H1 (cell line): ENCODE data around the gene CXCL14. TPM values are rescaled to one million over a fixed set of nuclear protein-coding genes. Genes with fewer than 3 reads are reported as not detected.

Experiments used
- CTCF ChIA-PET: fragments of 300-600 bp; sonication (Branson Sonifier 250); formaldehyde crosslinking; loops from one replicate; lab custom pipeline; 2021; ENCODE audit not compliant: partially characterized antibody; lab: Charles Lee
- POLR2A ChIA-PET: fragments of 300-600 bp; sonication (Branson Sonifier 250); formaldehyde crosslinking; loops from one replicate; lab custom pipeline; 2021; ENCODE audit warnings: inconsistent platforms; ENCODE audit not compliant: partially characterized antibody; lab: Charles Lee
- DNase-seq, 2 experiments: peaks; one replicate each; pipeline versions ENCODE4 v3.0.0 to v3.0.0-alpha.2; 2010 to 2022; ENCODE audit warnings: low spot score in 2 of 2, low read depth in 1 of 2, mixed read lengths in 1 of 2
- FAIRE-seq: peaks from 2 replicates; lab custom pipeline; 2011; peaks lifted over from hg19 to GRCh38; lab: Jason Lieb, UNC
- H2AFZ ChIP-seq: 2 replicates; pipeline ENCODE4 v1.8.1; 2012; ENCODE audit warnings: low read length, inconsistent platforms
- H2AK5ac ChIP-seq: 2 replicates; pipeline ENCODE4 v1.6.1; 2013; ENCODE audit warnings: low read depth, low read length
- H2BK120ac ChIP-seq: replicated peaks from 2 replicates; pipeline ENCODE3; 2013; ENCODE audit warnings: low read depth, low read length, inconsistent platforms
- H2BK12ac ChIP-seq: 2 replicates; pipeline ENCODE4 v1.6.1; 2013; ENCODE audit warnings: low read depth, low read length
- H2BK15ac ChIP-seq: 2 replicates; pipeline ENCODE4 v1.6.1; 2013; ENCODE audit warnings: low read length
- H2BK20ac ChIP-seq: 2 replicates; pipeline ENCODE4 v1.6.1; 2013; ENCODE audit warnings: low read length
- H2BK5ac ChIP-seq: 2 replicates; pipeline ENCODE4 v1.6.1; 2013; ENCODE audit warnings: low read depth, low read length
- H3K14ac ChIP-seq: 2 replicates; pipeline ENCODE4 v1.6.1; 2013; ENCODE audit warnings: inconsistent platforms; ENCODE audit not compliant: insufficient read length
- H3K18ac ChIP-seq: 2 replicates; pipeline ENCODE4 v1.6.1; 2013; ENCODE audit warnings: low read length; ENCODE audit errors: extremely low read depth
- H3K23ac ChIP-seq: 2 replicates; pipeline ENCODE4 v1.6.1; 2013; ENCODE audit warnings: inconsistent platforms; ENCODE audit not compliant: insufficient read length
- H3K23me2 ChIP-seq: 2 replicates; pipeline ENCODE4 v1.6.1; 2013; ENCODE audit warnings: low read depth, low read length
- H3K27ac ChIP-seq: 2 replicates; pipeline ENCODE4 v1.6.1; 2011; ENCODE audit warnings: low read depth, low read length, inconsistent platforms
- H3K27me3 ChIP-seq, 4 experiments: replicated peaks in 1 of 4; 1 replicate in 1 of 4; 2 replicates in 3 of 4; pipeline versions ENCODE4 v1.6.1 to v1.8.1; 2011 to 2013; ENCODE audit warnings: low read length in 3 of 4, mild to moderate bottlenecking in 3 of 4, inconsistent platforms in 2 of 4, mixed read lengths in 2 of 4, moderate library complexity in 1 of 4; ENCODE audit not compliant: control insufficient read depth in 3 of 4, insufficient read depth in 3 of 4; ENCODE audit errors: extremely low read depth in 1 of 4
- H3K36me3 ChIP-seq, 4 experiments: 2 replicates each; pipeline versions ENCODE4 v1.6.1 to v1.8.1; 2011 to 2013; ENCODE audit warnings: mild to moderate bottlenecking in 4 of 4, low read length in 3 of 4, moderate library complexity in 2 of 4, control low read depth in 1 of 4, inconsistent platforms in 1 of 4; ENCODE audit not compliant: insufficient read depth in 4 of 4, control insufficient read depth in 2 of 4
- H3K4ac ChIP-seq: replicated peaks from 2 replicates; pipeline ENCODE3; 2013; ENCODE audit warnings: low read length, low read depth, mixed read lengths, inconsistent platforms; ENCODE audit not compliant: insufficient read length
- H3K4me1 ChIP-seq, 4 experiments: replicated peaks in 1 of 4; 1 replicate in 1 of 4; 2 replicates in 3 of 4; pipeline versions ENCODE4 v1.6.1 to v1.8.1; 2011 to 2013; ENCODE audit warnings: low read length in 3 of 4, inconsistent platforms in 2 of 4, mixed read lengths in 1 of 4; ENCODE audit not compliant: insufficient read depth in 4 of 4, control insufficient read depth in 3 of 4
- H3K4me2 ChIP-seq, 2 experiments: 2 replicates each; pipeline versions ENCODE4 v1.6.1 to v1.8.1; 2011 to 2013; ENCODE audit warnings: low read depth in 2 of 2, low read length in 2 of 2, control low read depth in 1 of 2, inconsistent platforms in 1 of 2, mild to moderate bottlenecking in 1 of 2; ENCODE audit not compliant: insufficient read depth in 1 of 2
- H3K4me3 ChIP-seq, 4 experiments: fragments of 200-600, 300-600 bp in 1 of 4; sonication (generic), shearing (Covaris generic), sonication (Bioruptor Twin) in 1 of 4; 2 replicates each; pipeline versions ENCODE4 v1.5.1 to v1.8.1; 2011 to 2016; ENCODE audit warnings: low read length in 4 of 4, low read depth in 3 of 4, control low read depth in 2 of 4, inconsistent platforms in 2 of 4, mild to moderate bottlenecking in 2 of 4, mixed read lengths in 1 of 4, moderate library complexity in 1 of 4; ENCODE audit not compliant: insufficient read depth in 2 of 4; ENCODE audit errors: extremely low read depth in 1 of 4
- H3K56ac ChIP-seq: replicated peaks from 2 replicates; pipeline ENCODE3; 2013; ENCODE audit warnings: low read depth, mild to moderate bottlenecking, mixed read lengths, low read length, inconsistent platforms; ENCODE audit not compliant: insufficient read length
- H3K79me1 ChIP-seq: 2 replicates; pipeline ENCODE4 v1.6.1; 2013; ENCODE audit warnings: low read depth, low read length, control low read depth
- H3K79me2 ChIP-seq, 2 experiments: 2 replicates each; pipeline versions ENCODE4 v1.6.1 to v1.8.1; 2012 to 2013; ENCODE audit warnings: low read length in 2 of 2, mild to moderate bottlenecking in 2 of 2, inconsistent platforms in 1 of 2; ENCODE audit not compliant: insufficient read depth in 2 of 2, control insufficient read depth in 1 of 2
- H3K9ac ChIP-seq, 4 experiments: replicated peaks in 1 of 4; 1 replicate in 1 of 4; 2 replicates in 3 of 4; pipeline versions ENCODE4 v1.6.1 to v1.8.1; 2011 to 2013; ENCODE audit warnings: low read depth in 3 of 4, low read length in 3 of 4, control low read depth in 2 of 4, mild to moderate bottlenecking in 2 of 4, moderate library complexity in 2 of 4, inconsistent platforms in 1 of 4; ENCODE audit errors: extremely low read depth in 1 of 4
- H3K9me3 ChIP-seq, 2 experiments: 2 replicates each; pipeline versions ENCODE4 v1.6.1 to v1.8.1; 2012 to 2013; ENCODE audit warnings: mild to moderate bottlenecking in 2 of 2, moderate library complexity in 2 of 2, control low read depth in 1 of 2, inconsistent platforms in 1 of 2, low read depth in 1 of 2, low read length in 1 of 2, mixed read lengths in 1 of 2; ENCODE audit not compliant: insufficient read depth in 2 of 2
- H4K20me1 ChIP-seq, 2 experiments: replicated peaks in 1 of 2; 2 replicates each; pipeline versions ENCODE3 to v1.8.1; 2011 to 2013; ENCODE audit warnings: inconsistent platforms in 2 of 2, low read length in 2 of 2, mild to moderate bottlenecking in 1 of 2; ENCODE audit not compliant: insufficient read depth in 2 of 2, control insufficient read depth in 1 of 2
- H4K5ac ChIP-seq: 2 replicates; pipeline ENCODE4 v1.6.1; 2013; ENCODE audit warnings: low read length, low read depth, mixed read lengths, inconsistent platforms; ENCODE audit not compliant: insufficient read length
- H4K8ac ChIP-seq: 2 replicates; pipeline ENCODE4 v1.8.0; 2013; ENCODE audit warnings: mild to moderate bottlenecking, moderate library complexity, low read length, inconsistent platforms; ENCODE audit not compliant: insufficient read depth; ENCODE audit errors: extremely low read depth
- H4K91ac ChIP-seq: replicated peaks from 2 replicates; pipeline ENCODE3; 2013; ENCODE audit warnings: low read length, mixed read lengths, inconsistent platforms; ENCODE audit not compliant: insufficient read length
- FOSL1 ChIP-seq: IDR thresholded peaks from 2 replicates; pipeline ENCODE4 v1.6.1; 2011; ENCODE audit warnings: mild to moderate bottlenecking, low read depth, low read length, moderate library complexity; ENCODE audit not compliant: insufficient read depth
- JUND ChIP-seq: IDR thresholded peaks from 2 replicates; pipeline ENCODE4 v1.6.1; 2011; ENCODE audit warnings: mild to moderate bottlenecking, improper control_type of control experiment, low read length
- PHF8 ChIP-seq: fragments of 200-600 bp; sonication (generic); conservative IDR thresholded peaks from 2 replicates; pipeline ENCODE4 v1.7.1; 2012; ENCODE audit warnings: low read depth, mild to moderate bottlenecking, inconsistent platforms, low read length, moderate library complexity
- SAP30 ChIP-seq: fragments of 300-600 bp; sonication (generic); IDR thresholded peaks from 2 replicates; pipeline ENCODE4 v1.7.1; 2012; ENCODE audit warnings: low read length, moderate library complexity, mild to moderate bottlenecking, inconsistent platforms; ENCODE audit not compliant: insufficient read depth, insufficient replicate concordance
- SRF ChIP-seq: IDR thresholded peaks from 2 replicates; pipeline ENCODE4 v1.6.1; 2011; ENCODE audit warnings: mild to moderate bottlenecking, low read depth, low read length, moderate library complexity
- TAF1 ChIP-seq: IDR thresholded peaks from 2 replicates; pipeline ENCODE4 v1.6.1; 2011; ENCODE audit warnings: mild to moderate bottlenecking, low read depth, low read length
- TEAD4 ChIP-seq: IDR thresholded peaks from 2 replicates; pipeline ENCODE4 v1.6.1; 2012; ENCODE audit warnings: low read depth, low read length, inconsistent platforms, mixed read lengths
- ZNF274 ChIP-seq: IDR thresholded peaks from 2 replicates; pipeline ENCODE4 v1.7.0; 2012; ENCODE audit warnings: low read length, borderline replicate concordance; ENCODE audit errors: extremely low read depth
- whole genome bisulfite sequencing, 2 experiments: shearing (Covaris generic) in 1 of 2; methylation state at CpG; one replicate each; pipeline versions ENCODE4 v1.1.6 to v1.1.7; 2013 to 2015; ENCODE audit warnings: low lambda C conversion rate in 2 of 2, mixed read lengths in 2 of 2, inconsistent platforms in 1 of 2, low coverage in 1 of 2, missing lambda C conversion rate in 1 of 2; ENCODE audit not compliant: insufficient replicate concordance in 2 of 2, insufficient coverage in 1 of 2, insufficient read length in 1 of 2; ENCODE audit errors: extremely low coverage in 1 of 2, missing lambda C conversion rate in 1 of 2; 5-methylcytosine and 5-hydroxymethylcytosine counted together
- polyA plus RNA-seq, 7 experiments: library from polyadenylated mRNA; depleted of rRNA in 3 of 7; stranded (reverse) in 5 of 7; unstranded in 2 of 7; fragments of >200 nt in 5 of 7; fragments of 200-250 nt in 2 of 7; gene quantifications; 1 replicate in 5 of 7; 2 replicates in 1 of 7; 4 replicates in 1 of 7; pipeline versions ENCODE4 v1.2.1 to v1.2.3, GENCODE V29; 2011 to 2013; ENCODE audit warnings: missing spikeins in 2 of 7, mixed read lengths in 2 of 7
- total RNA-seq: library from RNA; stranded (reverse); fragmentation: NEBNext Ultra II Directional; extraction: Animal tissue kit (Norgen Biotek cat#: 25700); gene quantifications from 2 replicates; pipeline ENCODE4 v1.2.1, GENCODE V29; 2021
- TF ChIP-seq, protein P1 (sequence below): IDR thresholded peaks from 2 replicates; pipeline ENCODE4 v1.6.1; 2011; ENCODE audit warnings: low read depth, mild to moderate bottlenecking, low read length; ENCODE audit not compliant: insufficient read depth

CXCL14 gene
- total and polyA plus RNA-seq, 2 of the 8 experiments (the other 6 are each of a cell fraction or from before 2014, with no cell fraction given), result 1.5 to 1.8 TPM

DNA sequence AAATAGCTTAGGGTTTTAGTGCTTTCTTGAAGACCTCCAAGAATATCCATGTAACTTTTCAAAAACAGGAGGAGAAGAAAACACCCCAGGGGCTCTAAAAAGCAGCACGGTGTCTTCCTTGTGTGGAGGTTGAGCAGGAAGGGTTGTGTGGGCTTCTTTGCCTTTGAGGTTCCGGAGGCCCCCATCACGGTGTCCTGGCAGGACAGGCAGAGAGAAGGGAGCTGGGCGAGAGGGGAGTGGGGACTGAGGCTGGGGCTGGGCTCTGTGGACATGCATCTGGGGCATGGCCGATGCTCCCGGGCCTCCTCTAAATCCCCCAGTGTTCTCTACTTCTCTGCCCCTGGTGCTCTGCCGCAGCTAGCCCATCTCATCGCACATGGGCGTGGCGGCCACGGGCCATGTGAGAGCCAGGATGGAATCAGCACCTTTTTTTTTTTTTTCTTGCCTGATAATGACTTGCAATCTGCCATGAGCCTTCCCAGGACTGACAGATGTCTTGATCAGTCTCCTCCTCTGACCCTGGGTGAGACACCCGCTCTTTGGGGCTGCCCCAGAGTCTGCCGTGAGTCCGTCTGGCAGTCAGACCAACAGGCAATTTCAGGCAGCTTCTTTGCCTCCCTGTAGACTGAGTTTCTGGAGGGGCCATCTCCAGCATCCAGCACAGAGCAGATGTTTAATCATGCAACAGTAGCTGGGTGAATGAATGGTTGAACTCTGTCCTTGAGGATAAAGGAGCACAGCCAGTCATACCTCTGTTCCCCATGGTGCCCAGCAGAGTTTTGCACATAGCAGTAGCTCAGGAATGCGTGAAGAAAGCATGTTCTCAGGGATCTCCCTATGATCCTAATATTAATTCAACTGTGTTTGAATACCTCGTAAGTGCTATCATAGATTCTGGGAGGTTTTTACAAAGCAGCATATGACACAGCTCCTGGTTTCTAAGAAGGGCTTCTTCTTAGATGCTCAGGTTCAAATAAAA, 12.1 kb downstream of the CXCL14 start:
- Histone ChIP-seq H2AK5ac (no peak overlapping the region), H3K27me3 (peaks cover 0 to under 1% (median 0%) of the 10 kb centered on the region in 4 experiments; a peak in 1 of 7 replicates), H3K4me2 (no peak overlapping the region), H2BK5ac (no peak overlapping the region), H2BK20ac (no peak overlapping the region), H3K56ac (no peak overlapping the region), H3K9ac (no peak overlapping the region), H3K14ac (no peak overlapping the region), H3K23me2 (no peaks in the 10 kb centered on the region), H3K18ac (no peak overlapping the region), H2BK15ac (no peak overlapping the region), H3K4ac (no peak overlapping the region), H3K79me2 (no peaks in the 10 kb centered on the region), H4K5ac (no peak overlapping the region), H3K27ac (no peak overlapping the region), H4K20me1 (no peaks in the 10 kb centered on the region), H2AFZ (no peak overlapping the region), H4K8ac (no peak overlapping the region), H3K36me3 (no peaks in the 10 kb centered on the region), H4K91ac (no peak overlapping the region), H2BK12ac (no peak overlapping the region; the same call in 1 of the 2 replicates), H3K79me1 (no peaks in the 10 kb centered on the region), H3K23ac (no peak overlapping the region), H3K4me1 (peaks cover 0 to 21% (median 9%) of the 10 kb centered on the region in 4 experiments; a peak in 5 of 7 replicates), H3K4me3 (no peak overlapping the region), H2BK120ac (no peak overlapping the region), H3K9me3 (no peaks in the 10 kb centered on the region)
- POLR2A ChIA-PET, result interaction anchor here (1.2 to 1.6 kb wide), 3 partner anchors 10 to 166 kb away, joined by 3 to 4 read pairs (median 4); no protein-coding TSS in a partner anchor
- FAIRE-seq, result no peak
- CTCF ChIA-PET, result interaction anchor here (0.5 to 20.6 kb wide), 76 partner anchors 9 to 1799 kb away, joined by 3 to 547 read pairs (median 4); partner anchors contain the start of genes CXCL14, DCANP1 and SLC25A48
- 86% methylated on average over 16 of the region's 16 CpGs; no CpG with 5 or more reads in 1 of the 2 experiments for WGBS, 2 experiments
- DNase-seq, result no peak
- TF ChIP-seq JUND (no peak), SRF (no peak), TAF1 (no peak), ZNF274 (no peak), SAP30 (no peak), PHF8 (no peak), TEAD4 (no peak), FOSL1 (no peak)
- TF ChIP-seq, protein P1, sequence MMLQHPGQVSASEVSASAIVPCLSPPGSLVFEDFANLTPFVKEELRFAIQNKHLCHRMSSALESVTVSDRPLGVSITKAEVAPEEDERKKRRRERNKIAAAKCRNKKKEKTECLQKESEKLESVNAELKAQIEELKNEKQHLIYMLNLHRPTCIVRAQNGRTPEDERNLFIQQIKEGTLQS, result no peak
